Pancreas (tissue), 10 donors: Measurements from ENCODE around the gene NEK9. TPM values are rescaled to one million over a fixed set of nuclear protein-coding genes. Genes with fewer than 3 reads are reported as not detected.

Experiments
- ATAC-seq, 4 donors: fragments of 200-7000 bp; cut with Tn5 transposase; one replicate each; pipeline versions ENCODE4 v1.8.0 to v1.9.1; 2020; ENCODE audit warnings: mild to moderate bottlenecking in 4 of 4, moderate library complexity in 4 of 4
- DNase-seq, 6 donors: peaks; one replicate each; pipeline ENCODE4 v3.0.0-alpha.2; 2020
- FAIRE-seq: peaks from 2 replicates; lab custom pipeline; 2012; peaks lifted over from hg19 to GRCh38; lab: Jason Lieb, UNC
- H3K27ac ChIP-seq, 4 donors: fragments of 200-600 bp; sonication (generic); 1 replicate in 3 of 4; 2 replicates in 1 of 4; pipeline versions ENCODE4 v1.5.0 to v1.8.0; 2020
- H3K27me3 ChIP-seq, 4 donors: fragments of 200-600 bp; one replicate each; pipeline ENCODE4 v1.8.0; 2021
- H3K36me3 ChIP-seq, 3 donors: fragments of 200-600 bp; sonication (generic) in 1 of 3; one replicate each; pipeline versions ENCODE4 v1.5.0 to v1.8.0; 2020 to 2021
- H3K4me1 ChIP-seq, 3 donors: fragments of 200-600 bp; one replicate each; pipeline ENCODE4 v1.8.0; 2021
- H3K4me3 ChIP-seq, 4 donors: fragments of 200-600 bp; sonication (generic) in 2 of 4; one replicate each; pipeline versions ENCODE4 v1.5.0 to v1.8.0; 2020 to 2021
- H3K9me3 ChIP-seq, 4 donors: fragments of 200-600 bp; one replicate each; pipeline ENCODE4 v1.8.0; 2021
- CTCF ChIP-seq, 4 donors: fragments of 200-600 bp; sonication (generic) in 3 of 4; IDR thresholded peaks; one replicate each; pipeline versions ENCODE4 v1.5.0 to v1.8.0; 2021; ENCODE audit warnings: antibody characterized with exemption in 4 of 4
- WGBS, 2 donors: extraction: QIAGEN DNeasy Blood & Tissue Kit; methylation state at CpG; one replicate each; pipeline ENCODE4 v1.1.7; 2013; 5-methylcytosine and 5-hydroxymethylcytosine counted together
- intact Hi-C, 3 donors: fragments of 100-400 bp; cut with DNase I; formaldehyde crosslinking; loops; one replicate each; pipeline versions ENCODE4 v1.11.1 to v1.14.2; 2022
- polyA plus RNA-seq, 2 donors: library from polyadenylated mRNA; stranded (reverse); fragments of 200-250 nt; gene quantifications; one replicate each; pipeline ENCODE4 v1.2.3, GENCODE V29; 2013
- total RNA-seq, 6 donors: library from RNA; stranded (reverse); fragmentation: NEBNext Ultra II Directional in 4 of 6; extraction: Animal tissue kit (Norgen Biotek cat#: 25700) in 4 of 6; gene quantifications; one replicate each; pipeline versions ENCODE4 v1.2.1 to v1.2.4, GENCODE V29; 2021 to 2023
- donor health status: healthy with polysubstance abuse.
- donor health status: DM: no; HTN: no; CAD: no; lungs with moderate emphysema.
- donor health status: DM: no; HTN: no; CAD: no.
- donor health status: control.
- donor health status: control.
- donor health status: Bipolar disorder and iron deficiency.
- donor health status: DM: yes; HTN: yes; CAD: no.
- donor health status: DM: no; HTN: no; CAD: no.
- donor health status: DM: no; HTN: no; CAD: no.
- donor health status: DM: yes; HTN: yes; CAD: no.

The NEK9 gene
- total and polyA plus RNA-seq, 8 donors = 22.7 to 54.8 (median 27.2) TPM

GRCh38 chr14:75067212-75067611 lies 59.6 kb downstream of the NEK9 start:
- FAIRE-seq = no peak
- H3K4me3 ChIP-seq = no peak overlapping the region
- TF ChIP-seq CTCF (IDR thresholded peaks at IDR 0.05) = no peak
- H3K9me3 ChIP-seq = no peaks in the 10 kb centered on the region
- ATAC-seq = no peak
- no peaks in the 10 kb centered on the region for H3K27me3 ChIP-seq
- 88 to 90% methylated on average over 1 of the region's 1 CpG for WGBS, 2 donors
- no peaks in the 10 kb centered on the region for H3K36me3 ChIP-seq
- no peak for DNase-seq
- H3K27ac ChIP-seq = no peak overlapping the region
- peaks cover 9 to 26% (median 14%) of the 10 kb centered on the region in 3 donors for H3K4me1 ChIP-seq
- intact Hi-C loops = no loop called here

- DNase-seq (no peak), FAIRE-seq (no peak), ATAC-seq (no peak)
- no peaks in the 10 kb centered on the region for H3K9me3 ChIP-seq
- intact Hi-C loops = no loop called here
- no peak overlapping the region for H3K4me3 ChIP-seq
- H3K4me1 ChIP-seq = peaks cover 9 to 26% (median 14%) of the 10 kb centered on the region in 3 donors
- no peak overlapping the region for H3K27ac ChIP-seq
- H3K36me3 ChIP-seq = no peaks in the 10 kb centered on the region
- TF ChIP-seq CTCF (IDR thresholded peaks at IDR 0.05) = no peak
- 95 to 100% methylated on average over 3 of the region's 3 CpGs for WGBS, 2 donors
- H3K27me3 ChIP-seq = no peaks in the 10 kb centered on the region
Measured at GRCh38 chr14:75066691-75067090, 60.2 kb downstream of the NEK9 start.

GRCh38 chr14:75064205-75064567 lies 62.7 kb downstream of the NEK9 start:
- TF ChIP-seq CTCF (IDR thresholded peaks at IDR 0.05) = no peak
- DNase-seq = no peak
- Histone ChIP-seq H3K4me3 (peak overlapping the region in 3 of 4 donors; percentile 60 to 87 (median 68)), H3K4me1 (peaks cover 0 to 15% (median 4%) of the 10 kb centered on the region in 3 donors), H3K36me3 (no peaks in the 10 kb centered on the region), H3K27ac (peak overlapping the region in 3 of 4 donors; percentile 29 to 69 (median 67)), H3K27me3 (no peaks in the 10 kb centered on the region), H3K9me3 (no peaks in the 10 kb centered on the region)
- intact Hi-C loops = no loop called here
- 52 to 53% methylated on average over 8 of the region's 8 CpGs for WGBS, 2 donors
- peak in 3 of 4 donors; percentile 3 to 14 (median 4) for ATAC-seq
- no peak for FAIRE-seq

- peaks cover 0 to 15% (median 4%) of the 10 kb centered on the region in 3 donors for H3K4me1 ChIP-seq
- 0% methylated on average over 34 of the region's 34 CpGs for WGBS, 2 donors
- intact Hi-C loops = no loop called here
- no peaks in the 10 kb centered on the region for H3K9me3 ChIP-seq
- no peak for FAIRE-seq
- H3K36me3 ChIP-seq = no peaks in the 10 kb centered on the region
- H3K27ac ChIP-seq = peak within 1 kb of the TSS; percentile 29 to 69 (median 57)
- peak; percentile 94 to 98 (median 98) for ATAC-seq
- peak; percentile 88 to 96 (median 94) for DNase-seq
- TF ChIP-seq CTCF (IDR thresholded peaks at IDR 0.05) = no peak
- peak within 1 kb of the TSS; percentile 58 to 87 (median 64) for H3K4me3 ChIP-seq
- H3K27me3 ChIP-seq = no peaks in the 10 kb centered on the region
Measured at GRCh38 chr14:75063491-75064204, 63.2 kb downstream of the NEK9 start, which contains the start of gene ACYP1. ACYP1 (minus strand) TSS chr14:75064024; CDS start chr14:75063553, 471 bp downstream.

- no peak for ATAC-seq
Measured at GRCh38 chr14:75063013-75063412, 63.8 kb downstream of the NEK9 start.

More at GRCh38 chr14:75063013-75063412, 63.8 kb downstream of the NEK9 start:
- Histone ChIP-seq H3K27me3 (no peaks in the 10 kb centered on the region), H3K27ac (peak overlapping the region in 1 of 4 donors; percentile 67), H3K9me3 (no peaks in the 10 kb centered on the region), H3K4me1 (peaks cover 0 to 12% (median 4%) of the 10 kb centered on the region in 3 donors), H3K4me3 (peak overlapping the region in 2 of 4 donors; percentile 68 to 87), H3K36me3 (no peaks in the 10 kb centered on the region)
- FAIRE-seq = no peak
- DNase-seq = no peak
- WGBS, 2 donors = 30 to 31% methylated on average over 5 of the region's 5 CpGs
- intact Hi-C loops = no loop called here
- TF ChIP-seq CTCF (IDR thresholded peaks at IDR 0.05) = no peak
